Measurements from ENCODE around the gene CELA3A. TPM values are rescaled to one million over a fixed set of nuclear protein-coding genes. Genes with fewer than 3 reads are reported as not detected.
"Not testable (repeated sequence)": the region's sequence is repeated elsewhere in the genome, so short reads cannot be mapped to it uniquely, and the experiment has no call there.

CELA3A gene
- polyA plus RNA-seq, 6 donors from 2014 or later, result not detected

GRCh38 chr1:21994716-21995115, 6.7 kb upstream of the CELA3A start:
- H3K4me1 Mint-ChIP-seq; H3K27me3 Mint-ChIP-seq; H3K9me3 Mint-ChIP-seq; H3K4me3 Mint-ChIP-seq; H3K27ac Mint-ChIP-seq; DNase-seq; ATAC-seq (ENCODE audit: low read depth in 2 of 2); H3K36me3 Mint-ChIP-seq: not testable (repeated sequence)

DNA sequence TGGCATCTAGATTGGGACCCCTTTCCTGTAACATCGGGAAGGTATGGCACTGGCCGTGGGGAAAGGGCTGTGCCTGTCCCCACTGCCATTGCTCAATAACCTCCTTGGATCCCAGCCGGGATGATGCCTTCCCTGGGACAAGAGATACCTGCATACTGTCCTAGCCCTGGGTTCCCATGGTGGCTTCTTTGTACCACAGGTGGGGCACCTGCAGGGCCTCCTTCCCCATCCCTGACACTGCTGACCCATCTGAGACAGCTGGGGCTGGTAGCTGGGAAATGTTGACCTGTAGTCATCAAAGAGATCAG, 4.8 kb upstream of the CELA3A start:
- DNase-seq; H3K4me3 Mint-ChIP-seq; H3K27me3 Mint-ChIP-seq; ATAC-seq (ENCODE audit: low read depth in 2 of 2); H3K9me3 Mint-ChIP-seq; H3K4me1 Mint-ChIP-seq; H3K36me3 Mint-ChIP-seq: not testable (repeated sequence)
- peak overlapping the region in 1 of 6 donors; percentile 35 for H3K27ac Mint-ChIP-seq

- not testable (repeated sequence) for H3K27me3 Mint-ChIP-seq; H3K9me3 Mint-ChIP-seq; H3K36me3 Mint-ChIP-seq; ATAC-seq (ENCODE audit: low read depth in 2 of 2); H3K4me1 Mint-ChIP-seq; H3K27ac Mint-ChIP-seq; DNase-seq
- peak overlapping the region in 1 of 8 donors; percentile 42 for H3K4me3 Mint-ChIP-seq
Measured at GRCh38 chr1:21997891-21998623, 3.4 kb upstream of the CELA3A start.

GRCh38 chr1:21998624-21999294, 2.7 kb upstream of the CELA3A start:
- H3K9me3 Mint-ChIP-seq; H3K4me1 Mint-ChIP-seq; H3K36me3 Mint-ChIP-seq; H3K4me3 Mint-ChIP-seq; H3K27me3 Mint-ChIP-seq; DNase-seq; ATAC-seq (ENCODE audit: low read depth in 2 of 2): not testable (repeated sequence)
- H3K27ac Mint-ChIP-seq, result peak overlapping the region in 1 of 6 donors; percentile 20

GRCh38 chr1:21999645-22000044, 1.8 kb upstream of the CELA3A start:
- not testable (repeated sequence) for H3K4me3 Mint-ChIP-seq, H3K27ac Mint-ChIP-seq

DNA sequence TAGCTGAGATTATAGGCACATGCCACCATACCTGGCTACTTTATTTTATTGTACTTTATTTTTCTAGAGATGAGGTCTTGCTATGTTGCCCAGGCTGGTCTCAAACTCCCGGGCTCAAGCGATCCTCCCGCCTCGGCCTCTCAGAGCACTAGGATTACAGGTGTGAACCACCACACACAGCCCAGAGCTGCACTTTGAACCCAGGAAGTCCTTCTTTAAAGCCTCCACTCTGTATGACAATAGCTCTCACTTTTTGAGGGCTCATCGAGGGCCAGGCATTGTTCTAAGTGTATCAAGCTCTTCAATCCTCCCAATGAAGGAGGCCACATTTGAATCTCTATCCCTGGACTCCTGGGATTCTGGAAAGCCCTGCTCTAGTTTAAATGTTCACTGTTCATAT, 1.0 kb downstream of the CELA3A start:
- H3K4me3 Mint-ChIP-seq; ATAC-seq (ENCODE audit: low read depth in 2 of 2); H3K27me3 Mint-ChIP-seq; H3K4me1 Mint-ChIP-seq; H3K9me3 Mint-ChIP-seq; H3K27ac Mint-ChIP-seq; H3K36me3 Mint-ChIP-seq; DNase-seq: not testable (repeated sequence)

More at GRCh38 chr1:21999645-22000044, 1.8 kb upstream of the CELA3A start:
- not testable (repeated sequence) for H3K36me3 Mint-ChIP-seq; H3K27me3 Mint-ChIP-seq; H3K9me3 Mint-ChIP-seq; ATAC-seq (ENCODE audit: low read depth in 2 of 2); H3K4me1 Mint-ChIP-seq; DNase-seq

DNA sequence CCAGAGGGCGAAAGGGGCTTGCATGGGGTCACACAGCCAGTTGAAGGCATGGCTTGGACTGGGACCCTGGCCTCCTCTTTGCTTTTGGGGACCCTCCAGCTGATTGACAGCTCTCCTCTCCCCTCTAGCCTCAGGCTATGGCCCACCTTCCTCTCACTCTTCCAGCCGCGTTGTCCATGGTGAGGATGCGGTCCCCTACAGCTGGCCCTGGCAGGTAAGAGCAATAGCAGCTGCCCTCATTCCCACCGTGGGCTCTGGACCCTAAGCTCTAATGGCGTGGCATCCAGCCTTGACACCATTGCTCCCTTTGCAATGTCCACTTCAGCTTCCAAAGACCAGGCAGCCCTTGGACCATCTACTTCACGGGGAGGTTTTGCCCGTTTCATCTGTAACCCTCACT, 1.4 kb downstream of the CELA3A start:
- DNase-seq; H3K36me3 Mint-ChIP-seq; H3K27ac Mint-ChIP-seq; H3K4me3 Mint-ChIP-seq; H3K27me3 Mint-ChIP-seq; ATAC-seq (ENCODE audit: low read depth in 2 of 2); H3K4me1 Mint-ChIP-seq; H3K9me3 Mint-ChIP-seq: not testable (repeated sequence)

DNA sequence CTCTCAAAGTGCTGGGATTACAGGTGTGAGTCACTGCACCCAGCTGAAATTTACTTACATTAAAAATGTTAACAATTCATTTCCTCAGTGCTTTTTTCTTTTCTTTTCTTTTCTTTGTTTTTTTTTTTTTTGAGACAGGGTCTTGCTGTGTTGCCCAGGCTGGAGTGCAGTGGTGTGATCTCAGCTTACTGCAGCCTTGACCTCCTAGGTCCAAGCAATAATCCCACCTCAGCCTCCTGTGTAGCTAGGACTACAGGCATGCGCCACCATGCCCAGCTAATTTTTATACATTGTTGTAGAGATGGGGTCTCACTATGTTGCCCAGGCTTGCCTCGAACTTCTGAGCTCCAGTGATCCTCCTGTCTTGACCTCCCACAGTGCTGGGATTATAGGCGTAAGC, 2.5 kb downstream of the CELA3A start:
- H3K27me3 Mint-ChIP-seq; H3K36me3 Mint-ChIP-seq; H3K27ac Mint-ChIP-seq; H3K4me3 Mint-ChIP-seq; H3K4me1 Mint-ChIP-seq; H3K9me3 Mint-ChIP-seq; ATAC-seq (ENCODE audit: low read depth in 2 of 2); DNase-seq: not testable (repeated sequence)

- not testable (repeated sequence) for H3K4me1 Mint-ChIP-seq; H3K9me3 Mint-ChIP-seq; H3K27ac Mint-ChIP-seq; ATAC-seq (ENCODE audit: low read depth in 2 of 2); H3K4me3 Mint-ChIP-seq; DNase-seq; H3K27me3 Mint-ChIP-seq; H3K36me3 Mint-ChIP-seq
Measured at GRCh38 chr1:22005261-22006149, 4.0 kb downstream of the CELA3A start.

DNA sequence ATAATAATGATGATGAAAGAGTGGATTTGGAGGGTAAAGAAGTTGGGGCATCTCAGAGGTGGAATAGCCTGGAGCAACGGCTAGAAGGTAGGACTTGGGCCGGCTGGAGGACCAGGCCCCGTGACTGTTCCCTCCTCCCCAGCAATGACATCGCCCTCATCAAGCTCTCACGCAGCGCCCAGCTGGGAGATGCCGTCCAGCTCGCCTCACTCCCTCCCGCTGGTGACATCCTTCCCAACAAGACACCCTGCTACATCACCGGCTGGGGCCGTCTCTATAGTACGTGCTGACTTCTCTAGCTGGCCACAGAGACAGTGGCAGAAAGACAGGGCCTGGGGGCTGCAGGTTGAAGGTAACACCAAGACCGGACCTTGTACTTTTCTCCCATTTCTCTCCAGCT, 5.3 kb downstream of the CELA3A start:
- not testable (repeated sequence) for DNase-seq; H3K27ac Mint-ChIP-seq; H3K27me3 Mint-ChIP-seq; H3K4me1 Mint-ChIP-seq; H3K4me3 Mint-ChIP-seq; ATAC-seq (ENCODE audit: low read depth in 2 of 2); H3K36me3 Mint-ChIP-seq; H3K9me3 Mint-ChIP-seq

GRCh38 chr1:22007262-22007661, 5.8 kb downstream of the CELA3A start:
- not testable (repeated sequence) for H3K27ac Mint-ChIP-seq; H3K4me1 Mint-ChIP-seq; H3K27me3 Mint-ChIP-seq; DNase-seq; H3K4me3 Mint-ChIP-seq; H3K9me3 Mint-ChIP-seq; H3K36me3 Mint-ChIP-seq; ATAC-seq (ENCODE audit: low read depth in 2 of 2)

GRCh38 chr1:22009566-22009965, 8.1 kb downstream of the CELA3A start:
- not testable (repeated sequence) for H3K9me3 Mint-ChIP-seq; H3K36me3 Mint-ChIP-seq; DNase-seq; H3K27ac Mint-ChIP-seq; H3K27me3 Mint-ChIP-seq; H3K4me1 Mint-ChIP-seq; H3K4me3 Mint-ChIP-seq; ATAC-seq (ENCODE audit: low read depth in 2 of 2)

- not testable (repeated sequence) for H3K27ac Mint-ChIP-seq; DNase-seq; H3K36me3 Mint-ChIP-seq; H3K27me3 Mint-ChIP-seq; ATAC-seq (ENCODE audit: low read depth in 2 of 2); H3K9me3 Mint-ChIP-seq; H3K4me1 Mint-ChIP-seq; H3K4me3 Mint-ChIP-seq
Measured at GRCh38 chr1:22012752-22013151, 11.3 kb downstream of the CELA3A start.

All from naive B cell (primary cell).